ENCODE data around the gene XYLT2. TPM values are rescaled to one million over a fixed set of nuclear protein-coding genes. Genes with fewer than 3 reads are reported as not detected.

XYLT2 gene
- total and polyA plus RNA-seq, 2 of the 8 experiments (the other 6 are each of a cell fraction or from before 2014, with no cell fraction given) = 28.0 to 29.9 TPM

DNA sequence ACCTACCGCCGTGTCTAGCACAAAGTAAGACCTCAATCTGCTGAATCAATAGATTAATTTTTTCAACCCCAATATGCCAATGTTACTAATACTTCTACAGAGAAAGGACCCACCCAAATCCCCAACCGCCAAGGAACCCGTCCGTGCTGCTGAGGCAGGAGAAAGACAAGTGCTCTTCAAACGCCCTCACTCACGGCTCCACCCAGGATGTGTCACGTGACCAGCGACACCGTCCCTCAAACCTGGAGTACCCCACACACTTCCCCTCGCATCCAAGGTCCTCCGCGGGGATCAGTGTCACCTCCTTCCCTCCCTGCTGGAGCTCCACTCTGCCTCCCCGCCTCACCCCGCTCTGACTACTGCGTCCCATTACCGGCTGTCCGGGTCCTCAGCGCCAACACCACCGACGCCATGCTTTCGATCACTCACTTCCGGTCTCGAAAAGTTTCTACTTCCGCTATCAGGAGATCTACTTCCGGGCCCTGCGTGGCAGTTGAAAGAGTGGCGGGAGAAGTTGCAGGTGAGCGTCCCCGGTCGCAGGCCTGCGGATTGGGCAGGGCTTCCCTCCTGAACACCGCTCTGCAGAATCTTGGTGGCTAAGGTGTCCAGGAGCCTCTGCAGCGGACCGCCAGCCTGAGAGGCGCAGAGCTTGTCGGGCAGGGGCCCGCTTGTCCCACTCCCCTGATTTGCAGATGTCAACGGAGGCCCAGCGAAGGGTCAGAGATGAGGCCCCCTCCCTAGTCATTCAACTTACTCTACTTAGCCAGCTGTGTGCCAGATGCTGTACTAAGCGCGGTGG, 27.0 kb downstream of the XYLT2 start, which contains the start of the genes EME1 and MRPL27 (continued):
- TF ChIP-seq EP300 (IDR thresholded peaks at IDR 0.05; ENCODE audit: borderline replicate concordance in 1 of 2, low read depth in 2 of 2, low read length in 2 of 2) (0 out of 3 replicates have a peak, but pooled peaks of 1 of the 2 experiments have one; percentile 9), PHF8 (conservative IDR thresholded peaks at IDR 0.05; ENCODE audit: low read depth, low read length) (peak; percentile 99), EZH2 (IDR thresholded peaks at IDR 0.05; ENCODE audit: low read depth, low read length, severe bottlenecking) (no peak), SP4 (IDR thresholded peaks at IDR 0.05; ENCODE audit: low read length) (0 out of 2 replicates have a peak, but pooled peaks have one; percentile 51), KDM4A (IDR thresholded peaks at IDR 0.05; ENCODE audit: low read depth, low read length, severe bottlenecking) (peak; percentile 89), CBX5 (IDR thresholded peaks at IDR 0.05; ENCODE audit: low read depth, low read length) (no peak), BACH1 (IDR thresholded peaks at IDR 0.05; ENCODE audit: low read length) (no peak), CEBPB (IDR thresholded peaks at IDR 0.05; ENCODE audit: low read depth, low read length) (no peak), RNF2 (IDR thresholded peaks at IDR 0.05; ENCODE audit: borderline replicate concordance, low read depth, low read length, missing control alignments, poor library complexity, severe bottlenecking) (no peak), HDAC6 (IDR thresholded peaks at IDR 0.05; ENCODE audit: low read depth, low read length) (no peak), POLR2AphosphoS5 (IDR thresholded peaks at IDR 0.05; ENCODE audit: low read depth, low read length) (peak; percentile 95), BRCA1 (IDR thresholded peaks at IDR 0.05; ENCODE audit: low read depth, low read length) (no peak), TAF1 (IDR thresholded peaks at IDR 0.05; ENCODE audit: low read depth, low read length) (peak; percentile 89; the same call in 1 of the 2 replicates), BCL11A (IDR thresholded peaks at IDR 0.05; ENCODE audit: low read depth in 2 of 2, low read length in 2 of 2) (no peak)
- TF ChIP-seq, protein P1, sequence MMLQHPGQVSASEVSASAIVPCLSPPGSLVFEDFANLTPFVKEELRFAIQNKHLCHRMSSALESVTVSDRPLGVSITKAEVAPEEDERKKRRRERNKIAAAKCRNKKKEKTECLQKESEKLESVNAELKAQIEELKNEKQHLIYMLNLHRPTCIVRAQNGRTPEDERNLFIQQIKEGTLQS (IDR thresholded peaks at IDR 0.05; ENCODE audit: insufficient read depth, low read depth, low read length) = peak; percentile 68; the same call in 1 of the 2 replicates
- TF ChIP-seq, protein P2, sequence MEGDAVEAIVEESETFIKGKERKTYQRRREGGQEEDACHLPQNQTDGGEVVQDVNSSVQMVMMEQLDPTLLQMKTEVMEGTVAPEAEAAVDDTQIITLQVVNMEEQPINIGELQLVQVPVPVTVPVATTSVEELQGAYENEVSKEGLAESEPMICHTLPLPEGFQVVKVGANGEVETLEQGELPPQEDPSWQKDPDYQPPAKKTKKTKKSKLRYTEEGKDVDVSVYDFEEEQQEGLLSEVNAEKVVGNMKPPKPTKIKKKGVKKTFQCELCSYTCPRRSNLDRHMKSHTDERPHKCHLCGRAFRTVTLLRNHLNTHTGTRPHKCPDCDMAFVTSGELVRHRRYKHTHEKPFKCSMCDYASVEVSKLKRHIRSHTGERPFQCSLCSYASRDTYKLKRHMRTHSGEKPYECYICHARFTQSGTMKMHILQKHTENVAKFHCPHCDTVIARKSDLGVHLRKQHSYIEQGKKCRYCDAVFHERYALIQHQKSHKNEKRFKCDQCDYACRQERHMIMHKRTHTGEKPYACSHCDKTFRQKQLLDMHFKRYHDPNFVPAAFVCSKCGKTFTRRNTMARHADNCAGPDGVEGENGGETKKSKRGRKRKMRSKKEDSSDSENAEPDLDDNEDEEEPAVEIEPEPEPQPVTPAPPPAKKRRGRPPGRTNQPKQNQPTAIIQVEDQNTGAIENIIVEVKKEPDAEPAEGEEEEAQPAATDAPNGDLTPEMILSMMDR (IDR thresholded peaks at IDR 0.05; ENCODE audit: control extremely low read depth in 1 of 3, insufficient read depth in 1 of 3, low read depth in 1 of 3, low read length in 3 of 3) = no peak
